Lung (tissue), 12 donors: ENCODE results near the gene ARL3. TPM values are rescaled to one million over a fixed set of nuclear protein-coding genes. Genes with fewer than 3 reads are reported as not detected.
A peak's percentile ranks its signal among the peaks of the same experiment; 100 is the strongest.
"Not testable (repeated sequence)": the region's sequence is repeated elsewhere in the genome, so short reads cannot be mapped to it uniquely, and the experiment has no call there.

Experiments used
- ATAC-seq: fragments of 200-7000 bp; cut with Tn5 transposase; one replicate; pipeline ENCODE4 v1.9.1; 2020; ENCODE audit warnings: moderate number of reproducible peaks; ENCODE audit not compliant: insufficient read depth, low FRiP score
- DNase-seq, 3 donors: peaks; one replicate each; pipeline ENCODE4 v3.0.0-alpha.2; 2013 to 2017
- H3K27ac ChIP-seq, 2 donors: one replicate each; pipeline ENCODE4 v1.5.1; 2013; ENCODE audit warnings: mild to moderate bottlenecking in 2 of 2, moderate library complexity in 2 of 2, control low read depth in 1 of 2, inconsistent platforms in 1 of 2, low read depth in 1 of 2, low read length in 1 of 2
- H3K27me3 ChIP-seq, 3 donors: one replicate each; pipeline ENCODE4 v1.5.1; 2013; ENCODE audit warnings: low read length in 2 of 3; ENCODE audit not compliant: control insufficient read depth in 3 of 3, insufficient read depth in 3 of 3
- H3K36me3 ChIP-seq, 4 donors: one replicate each; pipeline ENCODE4 v1.5.1; 2013; ENCODE audit warnings: low read length in 4 of 4, mild to moderate bottlenecking in 1 of 4, moderate library complexity in 1 of 4; ENCODE audit not compliant: control insufficient read depth in 4 of 4, insufficient read depth in 4 of 4
- H3K4me1 ChIP-seq, 5 donors: one replicate each; pipeline ENCODE4 v1.5.1; 2013; ENCODE audit warnings: low read length in 5 of 5, mild to moderate bottlenecking in 2 of 5, moderate library complexity in 1 of 5; ENCODE audit not compliant: control insufficient read depth in 5 of 5, insufficient read depth in 5 of 5
- H3K4me3 ChIP-seq: one replicate; pipeline ENCODE4 v1.5.1; 2013; ENCODE audit warnings: mild to moderate bottlenecking, control low read depth, moderate library complexity
- H3K9ac ChIP-seq, 2 donors: one replicate each; pipeline ENCODE4 v1.5.1; 2013; ENCODE audit warnings: low read length in 2 of 2, control low read depth in 1 of 2; ENCODE audit not compliant: insufficient read depth in 1 of 2
- H3K9me3 ChIP-seq, 4 donors: one replicate each; pipeline ENCODE4 v1.5.1; 2013; ENCODE audit warnings: low read length in 3 of 4, mild to moderate bottlenecking in 1 of 4, moderate library complexity in 1 of 4; ENCODE audit not compliant: control insufficient read depth in 4 of 4, insufficient read depth in 3 of 4
- WGBS, 2 donors: extraction: QIAGEN DNeasy Blood & Tissue Kit; methylation state at CpG; one replicate each; pipeline ENCODE4 v1.1.7; 2013; 5-methylcytosine and 5-hydroxymethylcytosine counted together
- polyA plus RNA-seq, 2 donors: library from polyadenylated mRNA; stranded (reverse); fragments of 200-250 nt; gene quantifications; one replicate each; pipeline ENCODE4 v1.2.1, GENCODE V29; 2013
- total RNA-seq, 2 donors: library from RNA; depleted of rRNA in 1 of 2; stranded (reverse); fragments of >200 nt in 1 of 2; gene quantifications; one replicate each; pipeline ENCODE4 v1.2.1, GENCODE V29; 2014 to 2021
- TF ChIP-seq, protein P1 (sequence below): IDR thresholded peaks from 2 replicates; pipeline ENCODE4 v1.5.1; 2012; ENCODE audit warnings: mild to moderate bottlenecking; ENCODE audit errors: control extremely low read depth, extremely low read depth
- donor health status: control.
- donor health status: control.
- donor health status: Bipolar disorder and iron deficiency.
- donor health status: healthy.
- donor health status: DM: yes; HTN: yes; CAD: no.

The ARL3 gene
- total and polyA plus RNA-seq, 4 donors, result 6.7 to 12.2 (median 9.7) TPM

DNA sequence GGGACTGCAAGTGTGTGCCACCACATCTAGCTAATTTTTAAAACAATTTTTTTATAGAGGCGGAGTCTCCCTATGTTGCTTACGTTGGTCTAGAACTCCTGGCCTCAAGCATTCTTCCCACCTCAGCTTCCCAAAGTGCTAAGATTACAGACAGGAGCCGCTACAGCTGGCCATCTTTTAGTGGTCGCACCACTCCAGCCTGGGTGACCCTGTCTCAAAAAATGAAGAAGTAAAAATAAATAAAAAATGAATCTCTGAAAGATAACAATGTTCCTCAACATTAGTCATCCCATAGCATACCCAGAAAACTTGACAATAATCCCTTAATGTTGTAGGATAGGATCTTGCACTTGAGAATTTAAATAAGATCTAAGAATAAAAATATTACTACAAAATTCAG is 47.8 kb upstream of the ARL3 start:
- H3K4me1 ChIP-seq, result peaks cover 0 to 12% (median 6%) of the 10 kb centered on the region in 5 donors

DNA sequence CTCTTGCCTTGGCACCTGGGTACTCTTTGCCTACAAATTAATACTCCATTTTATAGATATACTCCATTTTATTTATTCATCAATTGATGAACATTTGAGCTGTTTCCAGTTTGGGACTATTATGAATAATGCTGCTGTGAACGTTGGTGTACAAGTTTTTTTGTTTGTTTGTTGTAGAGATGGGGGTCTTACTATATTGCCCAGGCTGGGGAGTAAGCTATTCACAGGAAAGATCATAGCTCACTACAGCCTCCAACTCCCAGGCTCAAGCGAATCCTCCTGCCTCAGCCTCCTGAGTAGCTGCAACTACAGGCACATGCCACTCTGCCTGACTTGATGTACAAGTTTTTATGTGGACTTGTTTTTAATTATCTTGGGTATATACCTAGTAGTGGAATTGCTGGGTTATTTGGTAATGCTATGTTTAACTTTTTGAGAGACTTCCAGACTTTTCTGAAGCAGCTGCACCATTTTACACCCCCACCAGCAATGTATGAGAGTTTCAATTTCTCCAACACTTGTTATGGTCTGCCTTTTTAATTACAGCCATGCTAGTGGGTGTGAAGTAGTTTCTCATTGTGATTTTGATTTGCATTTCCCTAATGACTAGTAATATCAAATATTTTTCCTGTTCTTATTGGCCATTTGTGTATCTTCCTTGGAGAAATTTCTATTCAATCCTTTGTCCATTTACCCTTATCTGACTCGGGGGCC is 45.5 kb upstream of the ARL3 start:
- H3K9me3 ChIP-seq, result no peaks in the 10 kb centered on the region
- H3K27me3 ChIP-seq, result no peaks in the 10 kb centered on the region
- ATAC-seq, result no peak
- no peak overlapping the region for H3K4me3 ChIP-seq
- 91 to 98% methylated on average over 3 of the region's 3 CpGs for WGBS, 2 donors
- H3K9ac ChIP-seq, result no peak overlapping the region
- no peak overlapping the region for H3K27ac ChIP-seq
- TF ChIP-seq, protein P1, sequence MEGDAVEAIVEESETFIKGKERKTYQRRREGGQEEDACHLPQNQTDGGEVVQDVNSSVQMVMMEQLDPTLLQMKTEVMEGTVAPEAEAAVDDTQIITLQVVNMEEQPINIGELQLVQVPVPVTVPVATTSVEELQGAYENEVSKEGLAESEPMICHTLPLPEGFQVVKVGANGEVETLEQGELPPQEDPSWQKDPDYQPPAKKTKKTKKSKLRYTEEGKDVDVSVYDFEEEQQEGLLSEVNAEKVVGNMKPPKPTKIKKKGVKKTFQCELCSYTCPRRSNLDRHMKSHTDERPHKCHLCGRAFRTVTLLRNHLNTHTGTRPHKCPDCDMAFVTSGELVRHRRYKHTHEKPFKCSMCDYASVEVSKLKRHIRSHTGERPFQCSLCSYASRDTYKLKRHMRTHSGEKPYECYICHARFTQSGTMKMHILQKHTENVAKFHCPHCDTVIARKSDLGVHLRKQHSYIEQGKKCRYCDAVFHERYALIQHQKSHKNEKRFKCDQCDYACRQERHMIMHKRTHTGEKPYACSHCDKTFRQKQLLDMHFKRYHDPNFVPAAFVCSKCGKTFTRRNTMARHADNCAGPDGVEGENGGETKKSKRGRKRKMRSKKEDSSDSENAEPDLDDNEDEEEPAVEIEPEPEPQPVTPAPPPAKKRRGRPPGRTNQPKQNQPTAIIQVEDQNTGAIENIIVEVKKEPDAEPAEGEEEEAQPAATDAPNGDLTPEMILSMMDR, result no peak
- H3K4me1 ChIP-seq, result peaks cover 0 to 7% (median 0%) of the 10 kb centered on the region in 5 donors
- DNase-seq, result no peak
- H3K36me3 ChIP-seq, result peaks cover 0 to 4% (median under 1%) of the 10 kb centered on the region in 4 donors

More for the DNA sequence above, 47.8 kb upstream of the ARL3 start:
- no peak overlapping the region for H3K4me3 ChIP-seq
- WGBS, 2 donors, result 95 to 97% methylated on average over 4 of the region's 4 CpGs
- H3K27ac ChIP-seq, result no peak overlapping the region
- H3K9me3 ChIP-seq, result no peaks in the 10 kb centered on the region
- peaks cover 0 to 9% (median under 1%) of the 10 kb centered on the region in 4 donors for H3K36me3 ChIP-seq
- H3K27me3 ChIP-seq, result no peaks in the 10 kb centered on the region
- DNase-seq (no peak), ATAC-seq (no peak)
- TF ChIP-seq, protein P1, result no peak
- no peak overlapping the region for H3K9ac ChIP-seq

DNA sequence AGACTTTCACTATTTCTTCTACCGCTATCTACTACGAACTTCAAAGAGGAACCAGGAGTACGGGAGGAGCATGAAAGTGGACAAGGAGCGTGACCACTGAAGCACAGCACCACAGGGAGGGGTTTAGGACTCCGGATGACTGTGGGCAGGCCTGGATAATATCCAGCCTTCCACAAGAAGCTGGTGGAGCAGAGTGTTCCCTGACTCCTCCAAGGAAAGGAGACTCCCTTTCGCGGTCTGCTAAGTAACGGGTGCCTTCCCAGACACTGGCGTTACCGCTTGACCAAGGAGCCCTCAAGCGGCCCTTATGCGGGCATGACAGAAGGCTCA is 44.7 kb upstream of the ARL3 start:
- H3K9ac ChIP-seq, H3K4me3 ChIP-seq, DNase-seq, H3K36me3 ChIP-seq, ATAC-seq, H3K9me3 ChIP-seq, H3K4me1 ChIP-seq, H3K27me3 ChIP-seq: not testable (repeated sequence)
- WGBS, 2 donors, result 43 to 56% methylated on average over 5 to 7 of the region's 12 CpGs
- peak overlapping the region in 1 of 2 donors; percentile 59 for H3K27ac ChIP-seq

DNA sequence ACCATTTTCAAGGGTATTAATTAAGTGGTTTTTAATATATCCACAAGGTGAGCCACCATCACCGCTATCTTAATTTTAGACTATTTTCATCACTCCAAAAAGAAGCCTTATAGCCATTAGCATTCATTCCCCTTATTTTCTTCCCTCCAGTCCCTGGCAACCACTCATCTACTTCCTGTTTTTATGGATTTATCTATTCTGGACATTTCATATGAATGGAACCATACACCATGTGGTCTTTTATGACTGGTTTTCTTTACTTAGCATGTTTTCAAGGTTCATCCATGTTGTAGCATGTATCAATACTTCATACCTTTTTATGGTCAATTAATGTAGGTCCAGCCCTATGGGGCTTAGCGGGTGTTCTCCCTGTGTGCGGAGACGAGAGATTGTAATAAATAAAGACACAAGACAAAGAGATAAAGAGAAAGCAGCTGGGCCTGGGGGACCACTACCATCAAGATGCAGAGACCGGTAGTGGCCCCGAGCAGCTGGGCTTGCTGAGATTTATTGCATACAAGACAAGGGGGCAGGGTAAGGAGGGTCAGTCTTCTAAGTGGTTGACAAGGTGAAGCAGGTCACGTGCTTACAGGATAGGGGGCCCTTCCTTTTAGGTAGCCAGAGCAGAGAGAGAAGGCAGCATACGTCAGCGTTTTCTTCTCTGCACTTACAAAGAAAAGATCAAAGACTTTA is 44.2 kb upstream of the ARL3 start:
- Histone ChIP-seq H3K4me3 (no peak overlapping the region), H3K4me1 (peaks cover 0 to 7% (median 0%) of the 10 kb centered on the region in 5 donors), H3K27ac (peak overlapping the region in 1 of 2 donors; percentile 59), H3K36me3 (peaks cover 0 to 2% (median 0%) of the 10 kb centered on the region in 4 donors), H3K27me3 (no peaks in the 10 kb centered on the region), H3K9ac (no peak overlapping the region), H3K9me3 (no peaks in the 10 kb centered on the region)
- no peak for ATAC-seq
- TF ChIP-seq, protein P1, result no peak
- 67 to 81% methylated on average over 9 of the region's 9 CpGs for WGBS, 2 donors
- DNase-seq, result no peak
